OCI-LY3 (cell line): Measurements from ENCODE around the gene C9orf43.

Experiments used
- EZH2phosphoT487 ChIP-seq: fragments of 200-600 bp; shearing (Covaris generic); IDR thresholded peaks from 2 replicates; pipeline ENCODE4 v1.6.1; 2018; ENCODE audit warnings: antibody characterized with exemption, mixed run types, low read depth
- TF ChIP-seq, protein P1 (sequence below): fragments of 200-600, 300-600 bp; sonication (generic); IDR thresholded peaks from 2 replicates; pipeline ENCODE4 v1.5.1; 2014; ENCODE audit warnings: antibody characterized with exemption, low read length, low read depth

DNA sequence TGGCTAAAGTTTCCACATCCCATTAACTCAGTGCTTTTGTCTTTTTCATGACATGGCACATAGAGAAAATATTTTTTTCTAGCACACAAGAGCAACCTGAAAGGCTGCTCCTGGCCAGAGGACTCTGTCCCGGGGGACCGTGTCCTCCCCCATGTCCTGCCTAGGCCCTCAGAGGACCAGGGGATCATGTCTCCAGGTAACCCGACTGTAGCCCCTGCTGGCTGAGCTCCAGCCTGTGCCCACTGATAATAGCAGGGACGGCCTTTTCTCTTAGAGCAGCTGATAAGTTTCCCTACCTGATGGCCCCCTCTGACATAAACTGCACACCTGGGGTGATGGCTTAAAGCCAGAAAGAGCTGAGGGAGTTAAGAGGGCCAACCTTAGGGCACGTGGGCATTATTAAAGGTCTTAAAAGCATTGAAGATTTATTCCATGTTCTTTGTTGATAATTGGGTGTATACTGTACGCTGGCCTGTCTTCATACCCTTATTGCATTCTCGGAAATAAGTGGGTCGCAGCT lies 39.7 kb upstream of the C9orf43 start:
- TF ChIP-seq, protein P1, sequence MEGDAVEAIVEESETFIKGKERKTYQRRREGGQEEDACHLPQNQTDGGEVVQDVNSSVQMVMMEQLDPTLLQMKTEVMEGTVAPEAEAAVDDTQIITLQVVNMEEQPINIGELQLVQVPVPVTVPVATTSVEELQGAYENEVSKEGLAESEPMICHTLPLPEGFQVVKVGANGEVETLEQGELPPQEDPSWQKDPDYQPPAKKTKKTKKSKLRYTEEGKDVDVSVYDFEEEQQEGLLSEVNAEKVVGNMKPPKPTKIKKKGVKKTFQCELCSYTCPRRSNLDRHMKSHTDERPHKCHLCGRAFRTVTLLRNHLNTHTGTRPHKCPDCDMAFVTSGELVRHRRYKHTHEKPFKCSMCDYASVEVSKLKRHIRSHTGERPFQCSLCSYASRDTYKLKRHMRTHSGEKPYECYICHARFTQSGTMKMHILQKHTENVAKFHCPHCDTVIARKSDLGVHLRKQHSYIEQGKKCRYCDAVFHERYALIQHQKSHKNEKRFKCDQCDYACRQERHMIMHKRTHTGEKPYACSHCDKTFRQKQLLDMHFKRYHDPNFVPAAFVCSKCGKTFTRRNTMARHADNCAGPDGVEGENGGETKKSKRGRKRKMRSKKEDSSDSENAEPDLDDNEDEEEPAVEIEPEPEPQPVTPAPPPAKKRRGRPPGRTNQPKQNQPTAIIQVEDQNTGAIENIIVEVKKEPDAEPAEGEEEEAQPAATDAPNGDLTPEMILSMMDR: no peak
- no peak for TF ChIP-seq EZH2phosphoT487
